HepG2 (cell line): Measurements from ENCODE around the gene RNASE8. TPM values are rescaled to one million over a fixed set of nuclear protein-coding genes. Genes with fewer than 3 reads are reported as not detected.
A peak's percentile ranks its signal among the peaks of the same experiment; 100 is the strongest.

Experiments used
- ATAC-seq: fragments of 200-7000 bp; cut with Tn5 transposase; 3 replicates; pipeline ENCODE4 v1.9.1; 2020; ENCODE audit warnings: mild to moderate bottlenecking, moderate library complexity
- BruUV-seq: library from RNA; stranded (reverse); fragments of 400-500 nt; replicated peaks from 2 replicates; lab custom pipeline; 2021; lab: Mats Ljungman, UMichigan
- CTCF ChIA-PET: fragments of 300-600 bp; formaldehyde crosslinking; extraction: SDS; loops from one replicate; lab custom pipeline; 2021; ENCODE audit warnings: low total read pairs, inconsistent platforms, low intra/inter-chr PET ratio; lab: Yijun Ruan, JAX
- POLR2A ChIA-PET: fragments of 350-600 bp; sonication (Branson Sonifier 250); formaldehyde crosslinking; loops from one replicate; lab custom pipeline; 2020; ENCODE audit warnings: antibody characterized with exemption, inconsistent platforms; lab: Yijun Ruan, JAX
- DNase-seq: peaks from one replicate; pipeline ENCODE4 v3.0.0-alpha.2; 2015; ENCODE audit warnings: low spot score
- FAIRE-seq: peaks from 3 replicates; lab custom pipeline; 2011; peaks lifted over from hg19 to GRCh38; lab: Jason Lieb, UNC
- H2AFZ ChIP-seq: one replicate; pipeline ENCODE4 v1.6.1; 2011; ENCODE audit warnings: low read length, inconsistent platforms
- H3K27ac ChIP-seq: fragments of 300-600 bp; 3 replicates; pipeline ENCODE4 v1.8.0; 2011; ENCODE audit warnings: mixed run types, mild to moderate bottlenecking, mixed read lengths, low read length, inconsistent platforms; ENCODE audit not compliant: insufficient read depth; ENCODE audit errors: extremely low read length
- H3K27me3 ChIP-seq, 2 experiments: fragments of 200-600 bp in 1 of 2; 2 replicates in 1 of 2; 3 replicates in 1 of 2; pipeline versions ENCODE4 v1.6.0 to v1.8.0; 2011; ENCODE audit warnings: low read length in 2 of 2, mild to moderate bottlenecking in 2 of 2, moderate library complexity in 2 of 2, inconsistent platforms in 1 of 2; ENCODE audit not compliant: insufficient read depth in 2 of 2, control insufficient read depth in 1 of 2
- H3K36me3 ChIP-seq, 2 experiments: fragments of 200-600 bp in 1 of 2; replicated peaks in 1 of 2; 2 replicates in 1 of 2; 3 replicates in 1 of 2; pipeline versions ENCODE4 v1.5.1 to v1.8.0; 2011; ENCODE audit warnings: low read length in 2 of 2, inconsistent platforms in 1 of 2; ENCODE audit not compliant: insufficient read depth in 2 of 2, control insufficient read depth in 1 of 2
- H3K4me1 ChIP-seq: 2 replicates; pipeline ENCODE4 v1.5.1; 2012; ENCODE audit warnings: low read length, inconsistent platforms; ENCODE audit not compliant: insufficient read depth
- H3K4me2 ChIP-seq: 2 replicates; pipeline ENCODE4 v1.6.0; 2011; ENCODE audit warnings: low read depth, low read length, inconsistent platforms
- H3K4me3 ChIP-seq, 3 experiments: fragments of 200-600 bp in 1 of 3; sonication (generic), shearing (Covaris generic) in 1 of 3; replicated peaks in 1 of 3; 2 replicates each; pipeline ENCODE4 v1.5.1; 2011 to 2016; ENCODE audit warnings: low read length in 3 of 3, inconsistent platforms in 2 of 3, low read depth in 2 of 3, mild to moderate bottlenecking in 2 of 3, control low read depth in 1 of 3, mixed read lengths in 1 of 3; ENCODE audit not compliant: insufficient read depth in 1 of 3
- H3K79me2 ChIP-seq: one replicate; pipeline ENCODE4 v1.6.1; 2011; ENCODE audit warnings: low read length, inconsistent platforms; ENCODE audit not compliant: insufficient read depth
- H3K9ac ChIP-seq: 2 replicates; pipeline ENCODE4 v1.6.0; 2011; ENCODE audit warnings: mild to moderate bottlenecking, low read depth, low read length, inconsistent platforms; ENCODE audit not compliant: insufficient read depth
- H3K9me3 ChIP-seq: 2 replicates; pipeline ENCODE4 v1.5.1; 2012; ENCODE audit warnings: mild to moderate bottlenecking, low read length
- H4K20me1 ChIP-seq: 2 replicates; pipeline ENCODE4 v1.6.0; 2011; ENCODE audit warnings: inconsistent platforms, mild to moderate bottlenecking, low read length, moderate library complexity; ENCODE audit not compliant: insufficient read depth
- ATM ChIP-seq: fragments of 450-650 bp; IDR thresholded peaks from 2 replicates; pipeline ENCODE4 v1.7.1; 2017; ENCODE audit warnings: mild to moderate bottlenecking, borderline replicate concordance
- EZH2 ChIP-seq: conservative IDR thresholded peaks from 2 replicates; pipeline ENCODE4 v1.6.1; 2012; ENCODE audit warnings: mild to moderate bottlenecking, low read depth, low read length, moderate library complexity
- IKZF4 ChIP-seq: sonication (generic); formaldehyde crosslinking; IDR thresholded peaks from 2 replicates; pipeline ENCODE4 v1.5.1; 2020; ENCODE audit warnings: borderline replicate concordance, mild to moderate bottlenecking, low read depth, missing genetic modification reagents; ENCODE audit errors: not compliant biosample characterization
- NBN ChIP-seq: fragments of 450-650 bp; conservative IDR thresholded peaks from 2 replicates; pipeline ENCODE4 v1.6.1; 2017
- NCOA1 ChIP-seq: sonication (generic); formaldehyde crosslinking; IDR thresholded peaks from 2 replicates; pipeline ENCODE4 v1.9.0; 2021; ENCODE audit warnings: missing genetic modification reagents
- PLRG1 ChIP-seq: fragments of 450-650 bp; conservative IDR thresholded peaks from 2 replicates; pipeline ENCODE4 v1.6.1; 2016
- THAP11 ChIP-seq: IDR thresholded peaks from 2 replicates; pipeline ENCODE4 v1.6.1; 2016; ENCODE audit warnings: missing biosample characterization, missing genetic modification reagents
- ZBTB10 ChIP-seq: sonication (generic); formaldehyde crosslinking; IDR thresholded peaks from 2 replicates; pipeline ENCODE4 v1.4.0; 2020; ENCODE audit warnings: missing genetic modification reagents, borderline replicate concordance
- ZBTB7A ChIP-seq: sonication (generic); formaldehyde crosslinking; IDR thresholded peaks from 2 replicates; pipeline ENCODE4 v1.8.0; 2022; ENCODE audit warnings: mild to moderate bottlenecking, missing genetic modification reagents
- ZNF205 ChIP-seq: IDR thresholded peaks from 2 replicates; pipeline ENCODE4 v1.6.1; 2018; ENCODE audit warnings: missing biosample characterization, missing genetic modification reagents
- ZNF574 ChIP-seq: sonication (generic); formaldehyde crosslinking; IDR thresholded peaks from 2 replicates; pipeline ENCODE4 v1.4.0; 2020; ENCODE audit warnings: missing genetic modification reagents
- ZNF879 ChIP-seq: sonication (generic); formaldehyde crosslinking; IDR thresholded peaks from 2 replicates; pipeline ENCODE4 v1.8.1; 2023; ENCODE audit warnings: missing genetic modification reagents
- ZSCAN9 ChIP-seq: IDR thresholded peaks from 2 replicates; pipeline ENCODE4 v1.6.1; 2016; ENCODE audit warnings: borderline replicate concordance
- ZUFSP ChIP-seq: sonication (generic); formaldehyde crosslinking; IDR thresholded peaks from 2 replicates; pipeline ENCODE4 v1.9.0; 2021; ENCODE audit warnings: missing genetic modification reagents, mild to moderate bottlenecking, borderline replicate concordance
- WGBS: methylation state at CpG from one replicate; pipeline ENCODE4 v1.1.6; 2017; ENCODE audit warnings: low lambda C conversion rate; 5-methylcytosine and 5-hydroxymethylcytosine counted together
- in situ Hi-C: cut with HindIII; loops from 2 replicates; pipeline ENCODE4 v1.10.0; 2017; ENCODE audit warnings: low pct_unique_long_range_greater_than_20kb; ENCODE audit not compliant: extremely low pct_ligation_motif_present
- intact Hi-C: fragments of 100-400 bp; cut with micrococcal nuclease; formaldehyde crosslinking; loops from one replicate; pipeline ENCODE4 v1.10.0; 2022; ENCODE audit not compliant: unreplicated experiment
- polyA plus RNA-seq, 8 experiments: library from polyadenylated mRNA; depleted of rRNA in 3 of 8; stranded (reverse) in 7 of 8; unstranded in 1 of 8; fragments of >200 nt; fragmentation: Illumina TruSeq in 4 of 8; extraction: Trizol in 4 of 8; gene quantifications; 2 replicates each; pipeline versions ENCODE4 v1.2.1 to v1.2.3, GENCODE V29; 2011 to 2016; ENCODE audit warnings: low read depth in 4 of 8, missing spikeins in 1 of 8, mixed read lengths in 1 of 8; ENCODE audit not compliant: insufficient read depth in 1 of 8
- total RNA-seq, 5 experiments: library from RNA; depleted of rRNA; stranded (reverse); fragments of >200 nt; fragmentation: Illumina TruSeq; extraction: Trizol; gene quantifications; 2 replicates each; pipeline ENCODE4 v1.2.3, GENCODE V29; 2016; ENCODE audit warnings: low read depth in 1 of 5

RNASE8 gene
- total and polyA plus RNA-seq, 2 of the 13 experiments (the other 11 are each of a cell fraction or from before 2014, with no cell fraction given), result not detected

DNA sequence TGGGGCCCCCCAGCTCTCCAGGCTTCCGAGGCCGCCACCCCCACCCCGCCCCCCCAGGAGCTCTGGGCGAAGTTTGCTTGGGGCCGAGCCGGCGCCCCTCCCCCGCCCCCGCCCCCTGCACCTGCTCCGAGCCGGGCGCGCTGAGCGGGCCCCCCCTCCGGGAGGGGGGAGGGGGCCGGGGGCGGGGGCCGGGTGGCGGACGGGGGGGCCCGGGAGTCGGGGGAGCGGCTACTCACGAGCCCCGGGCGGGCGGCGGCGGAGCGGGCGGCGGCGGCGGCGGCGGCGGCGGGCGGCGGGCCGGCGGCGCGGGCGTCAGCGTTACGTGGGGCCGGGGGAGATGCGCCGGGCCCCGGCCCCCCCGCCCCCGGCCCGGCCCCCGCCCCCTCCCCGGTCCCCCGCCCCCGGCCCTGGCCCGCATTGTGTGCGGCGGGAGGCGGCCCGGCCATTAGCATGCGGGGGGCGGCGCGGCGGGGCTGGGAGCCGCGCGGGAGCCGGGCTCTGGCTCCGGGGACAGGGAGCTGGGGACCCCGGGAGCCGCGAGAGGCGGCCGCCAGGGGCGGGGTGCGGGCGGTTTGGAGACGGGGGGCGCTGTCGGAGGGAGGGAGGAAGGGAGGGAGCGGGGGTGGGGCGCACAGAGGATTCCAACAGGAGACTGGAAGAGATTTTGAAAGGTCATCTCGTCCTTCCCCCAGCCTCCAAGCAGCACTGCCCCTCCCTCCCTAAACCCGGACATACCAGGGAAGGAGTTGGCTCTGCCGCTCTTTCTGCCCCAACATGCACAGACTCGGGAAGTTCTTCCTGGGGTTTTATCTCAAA, 40.7 kb downstream of the RNASE8 start, which contains the start of gene ZNF219 (continued):
- TF ChIP-seq NBN (no peak), ZBTB10 (CRISPR knock-in tag) (0 out of 2 replicates have a peak, but pooled peaks have one; percentile 59), THAP11 (CRISPR knock-in tag) (peak; percentile 76), ZBTB7A (no peak)

DNA sequence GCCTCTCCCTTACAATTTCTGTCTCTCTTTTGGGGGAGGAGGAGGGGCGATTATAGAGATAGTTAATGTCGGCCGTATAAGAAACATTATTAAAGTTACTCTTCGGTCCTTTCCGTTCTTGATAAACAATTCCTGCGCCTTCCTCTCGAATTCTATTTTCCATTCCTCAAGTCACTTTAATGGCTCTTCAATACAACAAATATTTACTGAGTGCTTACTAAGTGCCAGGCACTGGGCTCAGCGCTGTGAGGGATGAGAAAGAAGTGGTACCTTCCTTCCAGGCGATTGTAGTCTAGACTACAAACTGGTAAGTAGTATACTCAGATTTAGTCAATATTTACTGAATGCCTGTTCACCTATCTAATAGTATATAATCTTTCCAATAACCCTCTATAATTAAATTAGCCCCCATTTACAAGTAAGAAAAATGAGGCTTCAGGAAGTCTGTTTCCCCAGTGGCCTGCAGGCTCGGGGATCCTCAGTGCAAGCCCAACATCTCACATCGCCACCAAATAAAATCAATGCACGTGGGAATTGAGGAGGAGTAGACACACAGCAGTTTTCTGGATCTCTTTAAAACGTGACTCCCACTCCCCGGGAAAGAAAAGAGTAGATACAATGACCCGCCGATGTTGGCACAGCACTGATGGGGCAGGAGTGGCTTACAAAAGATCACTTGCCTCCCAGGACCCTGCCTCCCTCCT, 41.4 kb downstream of the RNASE8 start:
- intact Hi-C loops, result no loop called here
- POLR2A ChIA-PET, result interaction anchor here (1.8 to 7.8 kb wide), 5 partner anchors 27 to 412 kb away, joined by 6 to 141 read pairs (median 32); partner anchors contain the start of gene ARHGEF40
- TF ChIP-seq IKZF4 (CRISPR knock-in tag) (no peak), ZUFSP (CRISPR knock-in tag) (no peak), ZNF879 (CRISPR knock-in tag) (no peak), ZNF205 (CRISPR knock-in tag) (peak; percentile 96), ATM (no peak), EZH2 (no peak), PLRG1 (no peak), ZSCAN9 (CRISPR knock-in tag) (0 out of 2 replicates have a peak, but pooled peaks have one; percentile 0), NCOA1 (CRISPR knock-in tag) (no peak), ZNF574 (no peak)

More for the DNA sequence above, 41.4 kb downstream of the RNASE8 start:
- Histone ChIP-seq H3K27ac (peak overlapping the region; percentile 65), H3K36me3 (no peaks in the 10 kb centered on the region), H3K9ac (peak overlapping the region; percentile 76), H3K79me2 (peaks cover 39% of the 10 kb centered on the region), H2AFZ (peak overlapping the region; percentile 61), H3K27me3 (no peaks in the 10 kb centered on the region; a peak in 1 of 5 replicates), H4K20me1 (peaks cover 3% of the 10 kb centered on the region; the same call in 1 of the 2 replicates), H3K4me1 (peaks cover 76% of the 10 kb centered on the region), H3K4me3 (peak overlapping the region; percentile 67 to 85 (median 83)), H3K4me2 (peak overlapping the region; percentile 88), H3K9me3 (no peaks in the 10 kb centered on the region)
- no peak for FAIRE-seq
- CTCF ChIA-PET, result interaction anchor here (12.2 kb wide), 1 partner anchor 7 kb away, joined by 320 read pairs; no protein-coding TSS in a partner anchor
- TSS peak; percentile 60 for BruUV-seq
- 9% methylated on average over 16 of the region's 16 CpGs for WGBS
- DNase-seq, result no peak
- ATAC-seq, result no peak
- in situ Hi-C loops, result no loop called here
